Pancreas (tissue), 10 donors: ENCODE data around the gene ZNF830. TPM values are rescaled to one million over a fixed set of nuclear protein-coding genes. Genes with fewer than 3 reads are reported as not detected.

ENCODE experiments used
- ATAC-seq, 4 donors: fragments of 200-7000 bp; cut with Tn5 transposase; one replicate each; pipeline versions ENCODE4 v1.8.0 to v1.9.1; 2020; ENCODE audit warnings: mild to moderate bottlenecking in 4 of 4, moderate library complexity in 4 of 4
- DNase-seq, 6 donors: peaks; one replicate each; pipeline ENCODE4 v3.0.0-alpha.2; 2020
- FAIRE-seq: peaks from 2 replicates; lab custom pipeline; 2012; peaks lifted over from hg19 to GRCh38; lab: Jason Lieb, UNC
- H3K27ac ChIP-seq, 4 donors: fragments of 200-600 bp; sonication (generic); 1 replicate in 3 of 4; 2 replicates in 1 of 4; pipeline versions ENCODE4 v1.5.0 to v1.8.0; 2020
- H3K27me3 ChIP-seq, 4 donors: fragments of 200-600 bp; one replicate each; pipeline ENCODE4 v1.8.0; 2021
- H3K36me3 ChIP-seq, 3 donors: fragments of 200-600 bp; sonication (generic) in 1 of 3; one replicate each; pipeline versions ENCODE4 v1.5.0 to v1.8.0; 2020 to 2021
- H3K4me1 ChIP-seq, 3 donors: fragments of 200-600 bp; one replicate each; pipeline ENCODE4 v1.8.0; 2021
- H3K4me3 ChIP-seq, 4 donors: fragments of 200-600 bp; sonication (generic) in 2 of 4; one replicate each; pipeline versions ENCODE4 v1.5.0 to v1.8.0; 2020 to 2021
- H3K9me3 ChIP-seq, 4 donors: fragments of 200-600 bp; one replicate each; pipeline ENCODE4 v1.8.0; 2021
- CTCF ChIP-seq, 4 donors: fragments of 200-600 bp; sonication (generic) in 3 of 4; IDR thresholded peaks; one replicate each; pipeline versions ENCODE4 v1.5.0 to v1.8.0; 2021; ENCODE audit warnings: antibody characterized with exemption in 4 of 4
- WGBS, 2 donors: extraction: QIAGEN DNeasy Blood & Tissue Kit; methylation state at CpG; one replicate each; pipeline ENCODE4 v1.1.7; 2013; 5-methylcytosine and 5-hydroxymethylcytosine counted together
- intact Hi-C, 3 donors: fragments of 100-400 bp; cut with DNase I; formaldehyde crosslinking; loops; one replicate each; pipeline versions ENCODE4 v1.11.1 to v1.14.2; 2022
- polyA plus RNA-seq, 2 donors: library from polyadenylated mRNA; stranded (reverse); fragments of 200-250 nt; gene quantifications; one replicate each; pipeline ENCODE4 v1.2.3, GENCODE V29; 2013
- total RNA-seq, 6 donors: library from RNA; stranded (reverse); fragmentation: NEBNext Ultra II Directional in 4 of 6; extraction: Animal tissue kit (Norgen Biotek cat#: 25700) in 4 of 6; gene quantifications; one replicate each; pipeline versions ENCODE4 v1.2.1 to v1.2.4, GENCODE V29; 2021 to 2023
- donor health status: healthy with polysubstance abuse.
- donor health status: DM: no; HTN: no; CAD: no; lungs with moderate emphysema.
- donor health status: DM: no; HTN: no; CAD: no.
- donor health status: control.
- donor health status: control.
- donor health status: Bipolar disorder and iron deficiency.
- donor health status: DM: yes; HTN: yes; CAD: no.
- donor health status: DM: no; HTN: no; CAD: no.
- donor health status: DM: no; HTN: no; CAD: no.
- donor health status: DM: yes; HTN: yes; CAD: no.

ZNF830 gene
- total and polyA plus RNA-seq, 8 donors: 3.8 to 9.7 (median 5.7) TPM

DNA sequence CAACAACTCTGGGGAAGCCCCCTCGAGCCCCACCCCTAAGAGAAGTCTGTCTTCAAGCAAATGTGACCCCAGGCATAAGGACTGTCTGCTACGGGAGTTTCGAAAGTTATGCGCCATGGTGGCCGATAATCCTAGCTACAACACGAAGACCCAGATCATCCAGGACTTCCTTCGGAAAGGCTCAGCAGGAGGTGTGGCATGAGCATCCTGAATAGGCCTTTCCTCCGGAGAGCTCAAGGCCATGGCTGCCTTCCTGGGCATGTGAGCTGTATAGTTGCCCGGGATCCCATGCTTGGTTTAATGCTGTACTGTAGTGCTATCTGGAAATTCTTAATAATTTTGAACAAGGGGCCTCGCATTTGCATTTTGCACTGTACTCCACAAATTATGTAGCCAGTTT is 28.1 kb downstream of the ZNF830 start:
- Histone ChIP-seq H3K4me1 (peaks cover 0 to 4% (median 0%) of the 10 kb centered on the region in 3 donors), H3K27ac (no peak overlapping the region), H3K4me3 (no peak overlapping the region), H3K9me3 (no peaks in the 10 kb centered on the region), H3K36me3 (peaks cover 0 to 37% (median 0%) of the 10 kb centered on the region in 3 donors), H3K27me3 (no peaks in the 10 kb centered on the region)
- ATAC-seq (no peak), DNase-seq (no peak), FAIRE-seq (no peak)
- WGBS, 2 donors: 91 to 92% methylated on average over 10 of the region's 10 CpGs
- TF ChIP-seq CTCF (IDR thresholded peaks at IDR 0.05): no peak
- intact Hi-C loops: no loop called here

GRCh38 chr17:34990921-34991365 is 29.6 kb downstream of the ZNF830 start:
- Histone ChIP-seq H3K27me3 (no peaks in the 10 kb centered on the region), H3K4me1 (peaks cover 0 to 4% (median 0%) of the 10 kb centered on the region in 3 donors), H3K27ac (no peak overlapping the region), H3K9me3 (no peaks in the 10 kb centered on the region), H3K36me3 (peaks cover 0 to 48% (median 3%) of the 10 kb centered on the region in 3 donors), H3K4me3 (no peak overlapping the region)
- no peak for TF ChIP-seq CTCF (IDR thresholded peaks at IDR 0.05)
- ATAC-seq (peak; percentile 56 to 87 (median 72)), DNase-seq (peak in 3 of 6 donors; percentile 36 to 59 (median 56)), FAIRE-seq (no peak)
- intact Hi-C loops: loop anchor here in 1 of 3 donors (10.0 kb wide), 1 partner anchor 134 kb away; the partner anchor contains the start of gene FNDC8
- 20 to 24% methylated on average over 6 of the region's 6 CpGs for WGBS, 2 donors

GRCh38 chr17:34991606-34992005 is 30.3 kb downstream of the ZNF830 start:
- Histone ChIP-seq H3K4me3 (no peak overlapping the region), H3K27me3 (no peaks in the 10 kb centered on the region), H3K9me3 (no peaks in the 10 kb centered on the region), H3K27ac (no peak overlapping the region), H3K4me1 (peaks cover 0 to 4% (median 0%) of the 10 kb centered on the region in 3 donors), H3K36me3 (peaks cover 0 to 51% (median 6%) of the 10 kb centered on the region in 3 donors)
- no peak for DNase-seq
- no peak for TF ChIP-seq CTCF (IDR thresholded peaks at IDR 0.05)
- 87 to 96% methylated on average over 3 of the region's 3 CpGs for whole genome bisulfite sequencing, 2 donors
- intact Hi-C loops: loop anchor here in 1 of 3 donors (10.0 kb wide), 1 partner anchor 133 kb away; the partner anchor contains the start of gene FNDC8
- ATAC-seq: no peak
- FAIRE-seq: no peak

- no peak for FAIRE-seq
- H3K4me3 ChIP-seq: no peak overlapping the region
Observed at GRCh38 chr17:34993031-34993430, 31.7 kb downstream of the ZNF830 start.

More at GRCh38 chr17:34993031-34993430, 31.7 kb downstream of the ZNF830 start:
- Histone ChIP-seq H3K9me3 (no peaks in the 10 kb centered on the region), H3K27me3 (no peaks in the 10 kb centered on the region), H3K4me1 (peaks cover 0 to 4% (median 3%) of the 10 kb centered on the region in 3 donors), H3K36me3 (peaks cover 0 to 42% (median 6%) of the 10 kb centered on the region in 3 donors), H3K27ac (no peak overlapping the region)
- WGBS, 2 donors: 75 to 76% methylated on average over 2 of the region's 2 CpGs
- no peak for TF ChIP-seq CTCF (IDR thresholded peaks at IDR 0.05)
- DNase-seq: no peak
- no peak for ATAC-seq
- intact Hi-C loops: loop anchor here in 1 of 3 donors (10.0 kb wide), 1 partner anchor 132 kb away; the partner anchor contains the start of gene FNDC8
